OCI-LY1 (cell line): Measurements from ENCODE around the gene TMEM132A.

ENCODE experiments used
- H2AFZ ChIP-seq: fragments of 200-600 bp; sonication (generic), shearing (Covaris generic); 2 replicates; pipeline ENCODE4 v1.6.0; 2014; ENCODE audit warnings: antibody characterized with exemption, mild to moderate bottlenecking, low read length
- H3F3A ChIP-seq: fragments of 200-600 bp; sonication (generic), shearing (Covaris generic); 2 replicates; pipeline ENCODE4 v1.6.0; 2014; ENCODE audit warnings: mild to moderate bottlenecking, antibody characterized with exemption, low read length, moderate library complexity; ENCODE audit not compliant: insufficient read depth
- H3K27ac ChIP-seq: fragments of 200-600 bp; sonication (generic); 2 replicates; pipeline ENCODE4 v1.5.1; 2014; ENCODE audit warnings: low read length, mixed run types, mild to moderate bottlenecking, low read depth; ENCODE audit not compliant: poor library complexity, severe bottlenecking
- H3K27me3 ChIP-seq: fragments of 200-600 bp; sonication (generic); 2 replicates; pipeline ENCODE4 v1.6.0; 2014; ENCODE audit warnings: antibody characterized with exemption, mild to moderate bottlenecking, low read length, moderate library complexity; ENCODE audit not compliant: insufficient read depth
- H3K36me3 ChIP-seq: fragments of 200-600 bp; sonication (generic); 2 replicates; pipeline ENCODE4 v1.6.1; 2014; ENCODE audit warnings: mild to moderate bottlenecking, antibody characterized with exemption, low read length, moderate library complexity, mixed read lengths; ENCODE audit not compliant: insufficient read depth
- H3K4me1 ChIP-seq: fragments of 200-600 bp; sonication (generic); 2 replicates; pipeline ENCODE4 v1.5.1; 2014; ENCODE audit warnings: mild to moderate bottlenecking, low read length, moderate library complexity; ENCODE audit not compliant: insufficient read depth, severe bottlenecking
- H3K4me2 ChIP-seq: fragments of 200-600 bp; sonication (generic), shearing (Covaris generic); 2 replicates; pipeline ENCODE4 v1.6.1; 2014; ENCODE audit warnings: low read length
- H3K4me3 ChIP-seq: fragments of 200-600 bp; sonication (generic); 2 replicates; pipeline ENCODE4 v1.5.1; 2014; ENCODE audit warnings: low read length, low read depth, mild to moderate bottlenecking, mixed read lengths; ENCODE audit not compliant: poor library complexity, severe bottlenecking
- H3K79me2 ChIP-seq: fragments of 200-600 bp; shearing (Covaris generic); 2 replicates; pipeline ENCODE4 v1.6.1; 2016; ENCODE audit warnings: mixed run types, low read length, mixed read lengths; ENCODE audit not compliant: insufficient read depth
- H3K9ac ChIP-seq: fragments of 200-600 bp; sonication (generic), shearing (Covaris generic); 2 replicates; pipeline ENCODE4 v1.6.1; 2014; ENCODE audit warnings: mild to moderate bottlenecking, low read length, mixed read lengths
- H3K9me2 ChIP-seq: fragments of 200-600 bp; sonication (generic), shearing (Covaris generic); 2 replicates; pipeline ENCODE4 v1.6.1; 2014; ENCODE audit warnings: low read depth, mild to moderate bottlenecking, low read length, mixed read lengths
- H3K9me3 ChIP-seq: fragments of 200-600 bp; shearing (Covaris generic); 2 replicates; pipeline ENCODE4 v1.6.1; 2014; ENCODE audit warnings: low read length, mixed read lengths
- H4K20me1 ChIP-seq: fragments of 200-600 bp; sonication (generic), shearing (Covaris generic); 2 replicates; pipeline ENCODE4 v1.6.0; 2016; ENCODE audit warnings: mild to moderate bottlenecking, low read length; ENCODE audit not compliant: insufficient read depth
- EZH2 ChIP-seq: fragments of 200-600 bp; sonication (generic), shearing (Covaris generic); IDR thresholded peaks from 2 replicates; pipeline ENCODE4 v1.8.0; 2017; ENCODE audit warnings: borderline replicate concordance, mixed run types, mild to moderate bottlenecking, antibody characterized with exemption, low read length, moderate library complexity, mixed read lengths
- TF ChIP-seq, protein P1 (sequence below): fragments of 200-600 bp; sonication (generic), shearing (Covaris generic); IDR thresholded peaks from 2 replicates; pipeline ENCODE4 v1.5.1; 2017; ENCODE audit warnings: mild to moderate bottlenecking, antibody characterized with exemption, low read length, moderate library complexity, mixed read lengths

TMEM132A gene

DNA sequence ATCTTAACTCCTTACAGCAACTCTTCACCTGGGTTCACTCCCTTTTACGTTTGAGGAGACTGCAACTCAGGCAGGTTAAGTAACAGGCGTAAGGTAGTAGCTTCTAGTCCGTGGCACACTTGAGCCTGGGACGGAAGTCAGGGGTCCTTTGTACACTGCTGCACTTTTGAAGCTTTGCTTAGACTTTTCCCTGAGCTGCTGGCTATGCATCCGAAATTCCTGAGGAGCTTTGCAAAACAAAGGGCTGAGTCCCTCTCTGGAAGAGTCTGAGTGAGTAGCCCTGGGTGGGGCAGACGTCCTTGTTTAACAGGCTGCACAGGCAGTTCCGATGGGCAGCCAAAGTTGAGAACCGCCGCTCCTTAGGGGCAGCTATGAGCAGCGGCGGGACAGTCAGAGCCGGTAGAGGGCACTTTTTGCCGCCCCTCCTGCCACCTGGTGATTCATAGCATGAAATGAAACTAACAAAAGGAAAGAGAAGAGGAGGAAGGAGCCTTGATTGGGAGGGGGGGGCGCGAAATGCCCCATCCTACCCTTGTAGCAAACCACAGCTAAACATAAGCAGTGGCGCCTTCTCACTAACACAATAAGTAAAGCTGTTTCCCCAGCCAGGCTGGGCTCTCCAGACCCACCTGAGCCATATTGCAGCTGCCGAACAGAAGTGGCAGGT lies 8.9 kb upstream of the TMEM132A start:
- peaks cover 25% of the 10 kb centered on the region for H3K36me3 ChIP-seq
- H3K4me2 ChIP-seq: peak overlapping the region; percentile 97
- 0 out of 2 replicates have a peak, but pooled peaks cover under 1% of the 10 kb centered on the region for H3F3A ChIP-seq
- peak overlapping the region; percentile 76 for H3K27ac ChIP-seq
- peak overlapping the region; percentile 73 for H3K4me3 ChIP-seq
- H3K4me1 ChIP-seq: peaks cover 43% of the 10 kb centered on the region
- no peaks in the 10 kb centered on the region for H3K9me3 ChIP-seq
- H2AFZ ChIP-seq: no peak overlapping the region
- peaks cover 13% of the 10 kb centered on the region; the same call in 1 of the 2 replicates for H3K79me2 ChIP-seq
- no peaks in the 10 kb centered on the region for H3K9me2 ChIP-seq
- H4K20me1 ChIP-seq: no peaks in the 10 kb centered on the region
- peak overlapping the region; percentile 72 for H3K9ac ChIP-seq
- H3K27me3 ChIP-seq: no peaks in the 10 kb centered on the region
- no peak for TF ChIP-seq EZH2
- TF ChIP-seq, protein P1, sequence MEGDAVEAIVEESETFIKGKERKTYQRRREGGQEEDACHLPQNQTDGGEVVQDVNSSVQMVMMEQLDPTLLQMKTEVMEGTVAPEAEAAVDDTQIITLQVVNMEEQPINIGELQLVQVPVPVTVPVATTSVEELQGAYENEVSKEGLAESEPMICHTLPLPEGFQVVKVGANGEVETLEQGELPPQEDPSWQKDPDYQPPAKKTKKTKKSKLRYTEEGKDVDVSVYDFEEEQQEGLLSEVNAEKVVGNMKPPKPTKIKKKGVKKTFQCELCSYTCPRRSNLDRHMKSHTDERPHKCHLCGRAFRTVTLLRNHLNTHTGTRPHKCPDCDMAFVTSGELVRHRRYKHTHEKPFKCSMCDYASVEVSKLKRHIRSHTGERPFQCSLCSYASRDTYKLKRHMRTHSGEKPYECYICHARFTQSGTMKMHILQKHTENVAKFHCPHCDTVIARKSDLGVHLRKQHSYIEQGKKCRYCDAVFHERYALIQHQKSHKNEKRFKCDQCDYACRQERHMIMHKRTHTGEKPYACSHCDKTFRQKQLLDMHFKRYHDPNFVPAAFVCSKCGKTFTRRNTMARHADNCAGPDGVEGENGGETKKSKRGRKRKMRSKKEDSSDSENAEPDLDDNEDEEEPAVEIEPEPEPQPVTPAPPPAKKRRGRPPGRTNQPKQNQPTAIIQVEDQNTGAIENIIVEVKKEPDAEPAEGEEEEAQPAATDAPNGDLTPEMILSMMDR: peak; percentile 63

GRCh38 chr11:60916669-60917206 lies 7.5 kb upstream of the TMEM132A start:
- Histone ChIP-seq H3K4me3 (no peak overlapping the region), H3K79me2 (peaks cover 13% of the 10 kb centered on the region; the same call in 1 of the 2 replicates), H3K9me2 (no peaks in the 10 kb centered on the region), H2AFZ (no peak overlapping the region), H3K9ac (no peak overlapping the region), H3K4me1 (peaks cover 38% of the 10 kb centered on the region), H4K20me1 (no peaks in the 10 kb centered on the region), H3K36me3 (peaks cover 39% of the 10 kb centered on the region), H3F3A (no peaks in the 10 kb centered on the region), H3K27me3 (no peaks in the 10 kb centered on the region), H3K4me2 (no peak overlapping the region), H3K9me3 (no peaks in the 10 kb centered on the region), H3K27ac (no peak overlapping the region)
- TF ChIP-seq EZH2: no peak
- TF ChIP-seq, protein P1: no peak

DNA sequence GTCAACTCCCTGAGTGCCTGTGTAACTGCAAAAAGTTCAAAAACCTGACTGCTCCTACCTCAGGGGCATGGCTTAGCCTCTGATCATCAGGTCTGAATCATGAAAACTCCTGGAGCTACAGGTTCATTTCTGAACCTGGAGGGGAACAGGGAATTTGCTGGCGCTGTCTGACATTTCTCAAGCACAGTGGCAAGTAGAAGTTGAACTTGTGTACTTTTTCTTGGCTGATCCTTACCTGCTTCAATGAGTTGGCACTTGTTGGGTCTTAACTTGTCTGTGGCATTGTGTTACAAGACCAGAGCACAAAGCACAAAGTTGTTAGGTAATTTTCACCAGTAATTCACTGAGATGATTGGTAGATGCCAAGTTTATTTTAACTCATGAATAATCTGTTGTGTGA lies 7.0 kb upstream of the TMEM132A start:
- Histone ChIP-seq H4K20me1 (no peaks in the 10 kb centered on the region), H3K4me3 (no peak overlapping the region), H3K9ac (no peak overlapping the region), H3K36me3 (peaks cover 44% of the 10 kb centered on the region), H3K27ac (no peak overlapping the region), H3K4me1 (peaks cover 35% of the 10 kb centered on the region), H3K4me2 (no peak overlapping the region), H3K9me3 (no peaks in the 10 kb centered on the region), H3K27me3 (no peaks in the 10 kb centered on the region), H3K79me2 (peaks cover 13% of the 10 kb centered on the region; the same call in 1 of the 2 replicates), H2AFZ (no peak overlapping the region), H3F3A (no peaks in the 10 kb centered on the region), H3K9me2 (no peaks in the 10 kb centered on the region)
- TF ChIP-seq, protein P1: no peak
- TF ChIP-seq EZH2: no peak
